Measurements from ENCODE around the gene HDDC2. TPM values are rescaled to one million over a fixed set of nuclear protein-coding genes. Genes with fewer than 3 reads are reported as not detected.

The HDDC2 gene
- total and polyA plus RNA-seq, 2 of the 8 experiments (the other 6 are each of a cell fraction or from before 2014, with no cell fraction given) = 89.3 to 129 TPM

DNA sequence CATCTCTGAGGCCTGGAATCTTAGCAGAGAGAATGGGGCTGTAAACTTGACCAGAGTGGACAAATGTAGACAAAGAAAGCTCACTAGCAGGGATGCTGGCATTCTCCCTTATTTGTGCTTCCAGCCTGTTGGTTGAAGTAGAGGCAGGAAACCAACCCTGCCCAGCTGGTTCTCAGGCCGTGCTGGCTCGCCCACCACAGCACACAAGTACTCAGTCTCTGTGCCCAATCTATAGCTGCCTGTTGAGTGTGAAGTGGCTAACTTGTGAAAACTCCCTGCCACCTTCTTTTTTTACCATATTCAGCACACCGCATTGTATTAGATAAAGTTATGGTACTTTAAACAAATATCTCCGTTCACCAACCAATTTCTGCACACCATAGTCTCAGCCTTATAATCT lies 37.3 kb downstream of the HDDC2 start:
- Histone ChIP-seq H3K4ac (replicated peaks; ENCODE audit: insufficient read length, low read depth, low read length) (no peak overlapping the region), H2AK5ac (ENCODE audit: low read depth, low read length) (no peak overlapping the region), H2BK12ac (ENCODE audit: low read depth, low read length) (no peak overlapping the region), H2BK120ac (replicated peaks; ENCODE audit: low read depth, low read length) (no peak overlapping the region), H3K79me1 (ENCODE audit: low read depth, low read length) (no peaks in the 10 kb centered on the region), H2BK20ac (ENCODE audit: low read length) (no peak overlapping the region), H2BK15ac (ENCODE audit: low read length) (no peak overlapping the region), H3K9me3 (ENCODE audit: insufficient read depth in 2 of 2, low read depth in 1 of 2, low read length in 1 of 2) (no peaks in the 10 kb centered on the region), H4K20me1 (replicated peaks in 1 of 2; ENCODE audit: control insufficient read depth in 1 of 2, insufficient read depth in 2 of 2, low read length in 2 of 2) (no peaks in the 10 kb centered on the region), H3K27me3 (replicated peaks in 1 of 4; ENCODE audit: control insufficient read depth in 3 of 4, extremely low read depth in 1 of 4, insufficient read depth in 3 of 4, low read length in 3 of 4) (no peaks in the 10 kb centered on the region), H2AFZ (ENCODE audit: low read length) (no peak overlapping the region), H3K27ac (ENCODE audit: low read depth, low read length) (no peak overlapping the region), H2BK5ac (ENCODE audit: low read depth, low read length) (no peak overlapping the region), H3K14ac (ENCODE audit: insufficient read length) (no peak overlapping the region), H3K23me2 (ENCODE audit: low read depth, low read length) (no peaks in the 10 kb centered on the region), H3K79me2 (ENCODE audit: control insufficient read depth in 1 of 2, insufficient read depth in 2 of 2, low read length in 2 of 2) (no peaks in the 10 kb centered on the region), H3K4me1 (replicated peaks in 1 of 4; ENCODE audit: control insufficient read depth in 3 of 4, insufficient read depth in 4 of 4, low read length in 3 of 4) (no peaks in the 10 kb centered on the region; a peak in 1 of 7 replicates), H4K91ac (replicated peaks; ENCODE audit: insufficient read length, low read length) (no peak overlapping the region), H4K8ac (ENCODE audit: extremely low read depth, insufficient read depth, low read length) (no peak overlapping the region), H3K18ac (ENCODE audit: extremely low read depth, low read length) (no peak overlapping the region), H3K23ac (ENCODE audit: insufficient read length) (no peak overlapping the region), H3K9ac (replicated peaks in 1 of 4; ENCODE audit: extremely low read depth in 1 of 4, low read depth in 3 of 4, low read length in 3 of 4) (no peak overlapping the region), H3K56ac (replicated peaks; ENCODE audit: insufficient read length, low read depth, low read length) (no peak overlapping the region), H4K5ac (ENCODE audit: insufficient read length, low read depth, low read length) (no peak overlapping the region), H3K4me2 (ENCODE audit: insufficient read depth in 1 of 2, low read depth in 2 of 2, low read length in 2 of 2) (no peak overlapping the region), H3K4me3 (ENCODE audit: extremely low read depth in 1 of 4, insufficient read depth in 2 of 4, low read depth in 3 of 4, low read length in 4 of 4) (no peak overlapping the region), H3K36me3 (ENCODE audit: control insufficient read depth in 2 of 4, insufficient read depth in 4 of 4, low read length in 3 of 4) (no peaks in the 10 kb centered on the region)
- FAIRE-seq = no peak
- CTCF ChIA-PET (ENCODE audit: partially characterized antibody) = interaction anchor here (0.6 to 2.0 kb wide), 5 partner anchors 44 to 689 kb away, joined by 3 to 5 read pairs (median 4); partner anchors contain the start of gene TPD52L1
- TF ChIP-seq MAFK (IDR thresholded peaks at IDR 0.05; ENCODE audit: low read depth, low read length) = no peak
- 91% methylated on average over 4 of the region's 4 CpGs; no CpG with 5 or more reads in 1 of the 2 experiments for WGBS, 2 experiments (ENCODE audit: extremely low coverage in 1 of 2, insufficient coverage in 1 of 2, insufficient read length in 1 of 2, insufficient replicate concordance in 2 of 2, low coverage in 1 of 2, low lambda C conversion rate in 2 of 2, missing lambda C conversion rate in 1 of 2)
- POLR2A ChIA-PET (ENCODE audit: partially characterized antibody) = interaction anchor here (0.6 to 1.0 kb wide), 2 partner anchors 10 kb away, joined by 3 read pairs; no protein-coding TSS in a partner anchor
- DNase-seq (ENCODE audit: low read depth in 1 of 2, low spot score in 2 of 2) = no peak

Data from H1 (cell line).